Endometrial microvascular endothelial cells (primary cell): Measurements from ENCODE around the gene DENND6A. TPM values are rescaled to one million over a fixed set of nuclear protein-coding genes. Genes with fewer than 3 reads are reported as not detected.
"Not testable (repeated sequence)": the region's sequence is repeated elsewhere in the genome, so short reads cannot be mapped to it uniquely, and the experiment has no call there.

Experiments used
- in situ Hi-C: cut with HindIII; loops from 2 replicates; pipeline ENCODE4 v1.10.0; 2017; ENCODE audit warnings: low sequenced_read_pairs, low pct_unique_long_range_greater_than_20kb; ENCODE audit errors: inconsistent ontology term
- total RNA-seq: library from RNA; depleted of rRNA; stranded (reverse); fragments of >200 nt; gene quantifications from one replicate; pipeline ENCODE4 v1.2.3, GENCODE V29; 2015; ENCODE audit errors: inconsistent ontology term

Gene DENND6A
- total RNA-seq, 1 donor from 2014 or later: 17.5 TPM

DNA sequence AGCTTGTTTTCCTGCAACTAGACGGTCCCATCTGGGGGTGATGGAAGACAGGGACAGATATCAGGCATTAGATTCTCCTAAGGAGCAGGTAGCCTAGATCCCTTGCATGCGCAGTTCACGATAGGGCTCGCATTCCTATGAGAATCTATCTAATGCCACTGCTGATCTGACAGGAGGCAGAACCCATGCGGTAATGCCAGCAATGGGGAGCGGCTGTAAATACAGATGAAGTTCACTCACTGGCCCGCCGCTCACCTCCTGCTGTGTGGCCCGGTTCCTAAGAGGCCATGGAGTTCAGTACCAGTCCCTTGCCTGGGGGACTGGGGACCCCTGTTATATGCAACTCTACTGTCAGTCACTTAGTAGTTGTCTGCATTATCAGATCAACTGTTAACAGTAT, 7.9 kb upstream of the DENND6A start:
- in situ Hi-C loops: no loop called here

DNA sequence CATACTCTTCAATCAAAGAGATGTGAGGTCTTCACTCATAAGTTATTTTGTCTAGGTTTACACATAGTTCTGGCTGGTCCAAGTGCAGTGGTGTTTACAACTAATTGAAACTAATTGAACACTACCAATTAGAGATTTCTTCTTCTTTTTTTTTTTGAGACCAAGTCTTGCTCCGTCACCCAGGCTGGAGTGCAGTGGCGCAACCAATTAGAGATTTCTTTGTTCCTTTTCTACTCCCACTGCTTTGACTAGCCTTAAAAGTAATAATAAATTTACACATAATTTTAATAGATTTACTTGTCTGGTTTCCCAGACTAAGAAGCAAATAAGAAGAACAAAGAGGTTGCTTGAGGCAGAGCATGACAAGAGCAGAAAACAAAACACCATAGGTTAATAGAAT, 6.7 kb upstream of the DENND6A start:
- in situ Hi-C loops: no loop called here

DNA sequence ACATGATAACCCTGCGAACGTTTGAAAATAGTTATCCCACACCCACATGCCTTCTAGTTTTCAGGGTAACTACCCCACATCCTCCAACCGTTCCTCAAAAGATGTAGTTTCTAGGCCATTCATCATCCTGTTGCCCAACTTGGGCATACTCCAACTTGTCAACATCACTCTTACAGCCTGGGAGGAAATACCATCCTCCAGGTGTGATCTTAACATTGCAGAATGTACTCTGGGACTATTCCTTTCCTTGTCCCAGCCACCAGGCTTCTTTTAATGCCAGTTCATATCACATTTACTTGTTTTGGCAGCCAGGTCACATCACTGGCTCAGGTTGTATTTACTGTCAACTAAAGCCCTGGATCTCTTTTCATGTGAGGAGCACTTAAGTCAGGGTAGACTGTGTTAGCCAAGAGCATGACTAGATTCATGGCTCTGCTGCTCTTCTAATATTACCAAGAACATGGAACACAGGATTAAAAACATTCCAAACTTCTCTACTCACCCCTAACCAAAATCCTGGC, 4.0 kb upstream of the DENND6A start:
- in situ Hi-C loops: no loop called here

- in situ Hi-C loops: no loop called here
Observed at GRCh38 chr3:57694146-57694545, 1.3 kb upstream of the DENND6A start.

DNA sequence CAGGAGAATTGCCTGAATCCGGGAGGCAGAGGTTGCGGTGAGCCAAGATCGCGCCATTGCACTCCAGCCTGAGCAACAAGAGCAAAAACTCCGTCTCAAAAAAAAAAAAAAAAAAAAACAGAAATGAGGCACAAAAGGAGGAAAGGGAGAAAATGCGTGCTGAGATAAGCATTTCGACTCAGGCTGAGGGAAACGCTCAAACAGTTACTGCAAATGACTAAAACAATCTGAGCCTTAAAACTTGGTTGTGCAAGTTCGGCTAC, 813 bp downstream of the DENND6A start:
- in situ Hi-C loops: not testable (repeated sequence)

DNA sequence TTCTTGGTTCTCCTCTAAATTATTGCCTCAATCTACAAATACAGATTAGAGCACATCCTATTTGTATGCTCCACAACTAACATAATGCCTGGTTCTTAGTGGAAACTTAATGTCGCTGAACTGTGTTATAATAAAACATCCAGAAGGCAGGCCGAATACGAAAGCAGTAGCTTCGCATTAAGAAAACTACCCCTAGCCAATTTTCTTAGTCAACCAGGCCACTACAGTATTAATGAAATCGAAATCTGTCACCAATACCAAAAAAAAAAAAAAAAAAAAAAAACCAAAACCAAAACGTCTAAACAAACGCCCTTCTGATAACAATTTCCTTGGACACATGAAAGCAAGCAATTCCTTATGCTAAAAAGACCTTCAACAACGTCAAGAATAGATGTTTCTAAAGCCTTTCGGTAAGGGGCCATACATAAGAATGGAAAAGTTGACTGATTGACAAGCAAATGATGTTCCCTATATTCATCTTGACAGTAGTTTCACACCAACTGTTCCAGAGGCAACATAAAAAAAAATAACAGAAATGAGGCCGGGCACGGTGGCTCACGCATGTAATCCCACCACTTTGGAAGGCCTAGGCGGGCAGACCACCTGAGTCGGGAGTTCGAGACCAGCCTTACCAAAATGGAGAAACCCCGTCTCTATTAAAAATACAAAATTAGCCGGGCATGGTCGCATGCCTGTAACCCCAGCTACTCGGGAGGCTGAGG, 1.3 kb downstream of the DENND6A start:
- in situ Hi-C loops: no loop called here

- in situ Hi-C loops: no loop called here
Observed at GRCh38 chr3:57689367-57690053, 3.4 kb downstream of the DENND6A start.

- in situ Hi-C loops: no loop called here
Observed at GRCh38 chr3:57688291-57688690, 4.6 kb downstream of the DENND6A start.

- in situ Hi-C loops: no loop called here
Observed at GRCh38 chr3:57683286-57683685, 9.6 kb downstream of the DENND6A start.

GRCh38 chr3:57682284-57682683, 10.6 kb downstream of the DENND6A start:
- in situ Hi-C loops: no loop called here

DNA sequence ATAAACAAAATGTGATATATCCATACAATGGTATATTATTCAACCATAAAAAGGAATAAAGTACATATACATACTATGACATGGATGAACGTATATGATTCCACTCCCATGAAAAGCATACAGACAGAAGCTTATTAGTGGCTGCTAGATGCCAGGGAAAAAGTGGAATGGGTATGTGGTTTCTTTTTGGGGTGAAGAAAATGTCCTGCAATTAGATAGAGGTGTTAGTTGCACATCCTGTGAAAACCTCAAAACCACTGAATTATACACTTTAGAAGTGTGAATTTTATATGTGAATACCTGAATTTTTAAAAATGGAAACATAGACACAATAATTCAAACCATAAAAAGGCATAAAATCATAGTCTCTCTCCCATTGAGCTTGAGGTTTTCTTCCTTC, 11.2 kb downstream of the DENND6A start:
- in situ Hi-C loops: no loop called here

DNA sequence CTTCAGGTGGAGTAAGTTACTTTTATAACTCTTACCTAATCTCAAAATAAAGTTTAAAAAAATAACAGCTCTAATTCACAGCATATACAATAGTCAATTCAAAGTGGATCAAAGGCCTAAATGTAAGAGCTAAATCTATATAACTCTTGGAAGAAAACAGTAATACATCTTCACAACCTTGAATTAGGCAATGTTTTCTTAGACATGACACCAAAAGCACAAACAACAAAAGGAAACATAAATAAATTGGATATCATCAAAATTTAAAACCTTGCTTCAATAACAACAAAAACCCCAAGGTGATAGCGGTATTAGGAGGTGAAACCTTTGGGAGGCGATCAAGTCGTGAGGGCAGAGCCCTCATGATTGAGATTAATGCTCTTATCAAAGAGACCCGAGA, 12.8 kb downstream of the DENND6A start:
- in situ Hi-C loops: no loop called here

GRCh38 chr3:57675530-57675929, 17.3 kb downstream of the DENND6A start:
- in situ Hi-C loops: no loop called here

DNA sequence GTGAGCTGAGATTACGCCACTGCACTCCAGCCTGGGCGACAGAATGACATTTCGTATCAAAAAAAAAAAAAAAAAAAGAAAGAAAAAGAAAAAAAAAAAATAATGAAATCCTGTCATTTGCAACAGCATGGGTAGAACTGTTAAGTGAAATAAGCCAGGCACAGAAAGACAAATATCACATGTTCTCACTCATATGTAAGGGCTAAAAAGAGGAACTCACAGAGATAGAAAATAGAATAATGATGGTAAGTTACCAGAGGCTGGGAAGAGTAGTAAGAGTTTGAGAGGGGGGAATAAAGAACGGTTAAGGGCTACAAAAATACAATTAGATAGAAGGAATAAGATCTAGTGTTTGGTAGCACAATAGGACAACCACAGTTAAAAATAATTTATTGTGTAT, 19.7 kb downstream of the DENND6A start:
- in situ Hi-C loops: no loop called here

DNA sequence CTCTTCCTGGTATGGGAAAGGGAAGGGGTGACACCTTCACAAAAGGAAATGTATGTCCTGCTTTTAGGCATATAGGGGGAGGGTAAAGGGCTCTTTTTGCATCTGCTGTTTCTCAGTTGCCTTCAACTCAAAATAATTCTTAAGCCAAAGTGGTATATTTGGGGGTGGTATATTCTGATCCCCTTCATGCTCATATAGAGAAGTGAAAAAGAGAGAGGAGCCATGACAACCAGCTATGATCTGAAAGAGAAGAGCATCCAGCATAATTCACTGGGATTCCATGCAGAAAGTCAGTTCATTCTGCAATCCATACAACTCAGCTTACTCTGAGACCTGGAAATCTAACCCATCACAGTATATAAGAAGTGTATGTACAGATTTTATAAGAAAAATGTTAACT, 22.3 kb downstream of the DENND6A start:
- in situ Hi-C loops: no loop called here

DNA sequence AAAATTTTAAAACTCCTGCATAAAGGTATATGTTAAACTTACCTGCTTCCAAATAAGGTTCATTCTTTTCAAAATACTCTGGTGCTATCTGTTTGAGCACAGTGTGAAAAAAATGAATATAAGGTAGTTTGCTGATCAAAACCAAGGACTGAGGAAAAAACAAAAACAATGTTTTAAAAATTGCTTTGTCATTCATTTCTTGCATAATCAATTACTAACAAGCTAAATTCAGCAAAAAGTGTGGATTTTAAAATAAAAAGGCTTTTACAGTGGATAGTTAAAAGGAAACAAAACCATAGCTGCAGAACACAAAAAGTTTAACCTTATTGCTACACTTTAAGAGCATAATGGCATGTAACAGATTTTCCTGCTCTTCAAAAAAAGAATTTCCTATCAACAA, 31.5 kb downstream of the DENND6A start:
- in situ Hi-C loops: no loop called here

GRCh38 chr3:57659806-57660439, 33.0 kb downstream of the DENND6A start:
- in situ Hi-C loops: no loop called here

DNA sequence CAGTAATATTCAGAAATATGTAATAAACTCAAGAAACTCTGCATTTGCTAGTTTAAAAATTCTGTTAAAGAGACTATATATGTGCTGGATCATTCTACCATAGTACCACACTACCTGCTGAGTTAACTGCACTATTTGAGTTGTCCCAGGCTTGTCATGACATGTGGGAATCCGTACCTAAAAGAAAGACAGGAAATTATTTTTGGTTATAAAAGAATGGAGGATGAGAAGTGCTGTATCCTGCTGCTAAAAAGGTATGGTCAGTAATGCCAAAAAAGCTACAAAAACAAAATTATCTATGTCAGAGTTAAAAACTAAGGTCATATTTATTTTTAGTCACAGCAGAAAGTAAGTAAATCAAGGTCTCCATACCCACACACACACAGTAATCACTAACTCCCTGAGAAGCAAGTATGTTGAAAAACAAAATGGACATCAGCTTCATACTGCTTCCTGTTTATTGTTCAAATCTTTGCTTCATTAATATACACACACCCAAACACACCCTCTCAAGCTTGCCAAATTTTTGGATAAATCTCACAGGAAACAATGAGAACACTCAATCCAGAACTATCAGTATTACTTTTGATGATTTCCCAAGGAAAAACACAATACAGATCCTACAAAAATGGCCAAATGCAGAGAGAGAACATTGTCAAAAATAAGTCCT, 33.7 kb downstream of the DENND6A start:
- in situ Hi-C loops: no loop called here

DNA sequence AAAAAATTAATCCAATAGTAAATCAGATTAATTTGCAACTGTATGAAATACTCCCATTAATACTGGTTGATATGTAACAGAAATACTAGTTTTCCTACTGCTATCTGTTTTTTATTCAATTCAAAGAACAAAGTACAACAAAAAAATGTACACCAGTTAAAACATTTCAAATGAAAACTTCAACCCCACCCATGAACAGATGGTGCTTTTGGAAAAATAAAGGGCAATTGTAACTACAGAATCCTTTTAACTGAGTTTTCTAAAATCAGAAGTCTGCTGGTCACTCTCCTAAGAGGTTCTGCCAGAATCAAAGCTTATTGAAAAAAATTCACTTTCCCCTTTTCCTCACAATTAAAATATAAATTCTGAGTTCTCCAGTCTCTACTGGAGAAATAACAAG, 34.3 kb downstream of the DENND6A start:
- in situ Hi-C loops: no loop called here

DNA sequence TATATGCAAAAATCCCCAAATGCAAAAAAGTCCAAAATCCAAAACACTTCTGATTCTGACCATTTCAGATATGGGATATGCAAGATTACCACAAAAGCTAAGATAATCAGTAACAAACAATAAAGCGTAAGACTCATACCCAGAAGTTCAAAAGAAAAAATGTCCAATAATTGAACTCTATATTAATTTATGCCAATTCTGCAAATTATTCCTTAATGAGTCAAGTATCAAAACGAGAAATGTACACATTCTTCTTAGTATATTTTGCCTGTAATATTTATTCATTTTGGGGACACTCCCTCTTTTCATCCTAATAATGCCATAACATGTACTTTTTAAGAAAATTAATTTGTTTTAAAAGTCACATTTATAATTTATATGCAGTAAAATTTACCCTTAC, 37.1 kb downstream of the DENND6A start:
- in situ Hi-C loops: no loop called here
